ENCODE measurements around the gene ZNF200.
"Not testable (repeated sequence)": the region's sequence is repeated elsewhere in the genome, so short reads cannot be mapped to it uniquely, and the experiment has no call there.

ZNF200 gene

GRCh38 chr16:3252967-3253366 is 18.0 kb upstream of the ZNF200 start:
- DNase-seq (ENCODE audit: low read depth) = no peak

GRCh38 chr16:3249451-3249850 is 14.5 kb upstream of the ZNF200 start:
- DNase-seq (ENCODE audit: low read depth) = no peak

GRCh38 chr16:3249020-3249419 is 14.1 kb upstream of the ZNF200 start:
- no peak for DNase-seq (ENCODE audit: low read depth)

GRCh38 chr16:3248596-3248995 is 13.6 kb upstream of the ZNF200 start:
- DNase-seq (ENCODE audit: low read depth) = no peak

GRCh38 chr16:3246876-3247275 is 11.9 kb upstream of the ZNF200 start:
- DNase-seq (ENCODE audit: low read depth) = no peak

GRCh38 chr16:3246002-3246401 is 11.0 kb upstream of the ZNF200 start:
- no peak for DNase-seq (ENCODE audit: low read depth)

GRCh38 chr16:3243882-3244281 is 8.9 kb upstream of the ZNF200 start:
- DNase-seq (ENCODE audit: low read depth) = no peak

GRCh38 chr16:3242709-3243108 is 7.8 kb upstream of the ZNF200 start:
- DNase-seq (ENCODE audit: low read depth) = no peak

- no peak for DNase-seq (ENCODE audit: low read depth)
Observed at GRCh38 chr16:3241761-3242160, 6.8 kb upstream of the ZNF200 start.

- no peak for DNase-seq (ENCODE audit: low read depth)
Observed at GRCh38 chr16:3235856-3236669, 1.1 kb upstream of the ZNF200 start.

GRCh38 chr16:3234543-3234856 is 458 bp downstream of the ZNF200 start:
- DNase-seq (ENCODE audit: low read depth) = no peak

- DNase-seq (ENCODE audit: low read depth) = no peak
Observed at GRCh38 chr16:3223913-3224515, 10.9 kb downstream of the ZNF200 start.

- no peak for DNase-seq (ENCODE audit: low read depth)
Observed at GRCh38 chr16:3220839-3221238, 14.1 kb downstream of the ZNF200 start.

GRCh38 chr16:3216263-3216640 is 18.7 kb downstream of the ZNF200 start:
- no peak for DNase-seq (ENCODE audit: low read depth)

- no peak for DNase-seq (ENCODE audit: low read depth)
Observed at GRCh38 chr16:3215601-3216262, 19.2 kb downstream of the ZNF200 start.

GRCh38 chr16:3214904-3215600 is 19.9 kb downstream of the ZNF200 start:
- no peak for DNase-seq (ENCODE audit: low read depth)

GRCh38 chr16:3212567-3212966 is 22.4 kb downstream of the ZNF200 start:
- no peak for DNase-seq (ENCODE audit: low read depth)

GRCh38 chr16:3212006-3212405 is 23.0 kb downstream of the ZNF200 start:
- no peak for DNase-seq (ENCODE audit: low read depth)

- no peak for DNase-seq (ENCODE audit: low read depth)
Observed at GRCh38 chr16:3207086-3207953, 27.6 kb downstream of the ZNF200 start.

GRCh38 chr16:3205939-3206338 is 29.0 kb downstream of the ZNF200 start:
- not testable (repeated sequence) for DNase-seq (ENCODE audit: low read depth)

- DNase-seq (ENCODE audit: low read depth) = no peak
Observed at GRCh38 chr16:3202903-3203539, 31.9 kb downstream of the ZNF200 start.
